ENCODE measurements around the gene PARPBP. TPM values are rescaled to one million over a fixed set of nuclear protein-coding genes. Genes with fewer than 3 reads are reported as not detected.

PARPBP gene
- polyA plus RNA-seq, 1 of the 3 experiments (the other 2 are of a cell fraction), result 3.1 TPM

DNA sequence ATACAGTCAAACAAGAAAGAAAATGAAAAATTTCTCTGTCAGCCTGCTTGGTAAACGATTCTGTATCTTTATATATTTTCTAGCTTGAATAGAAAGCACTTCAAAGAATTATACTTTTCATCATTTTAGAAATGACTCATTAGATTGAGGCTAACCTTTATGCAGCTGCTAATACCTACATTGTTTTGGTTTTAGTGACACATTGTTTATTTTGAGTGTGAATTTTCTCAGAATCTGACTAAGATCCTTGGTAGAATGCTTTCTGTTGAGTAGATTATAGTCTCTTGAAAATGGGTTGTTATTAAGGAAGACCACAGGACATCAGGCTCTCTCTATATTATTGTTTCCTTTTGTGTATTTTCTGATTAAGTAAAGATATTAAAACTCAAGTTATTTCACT, 77.8 kb downstream of the PARPBP start, which contains the start of gene PMCH:
TSS of gene PMCH (minus strand) at position 45 of the 400 bp plus-strand sequence. CDS start 63 bp downstream, outside the sequence.
- peaks cover 0 to 5% of the 10 kb centered on the region in 2 experiments for H3K36me3 ChIP-seq (replicated peaks in 1 of 2; ENCODE audit: control insufficient read depth in 1 of 2, insufficient read depth in 2 of 2, low read length in 1 of 2)
- no peaks in the 10 kb centered on the region for H3K4me1 ChIP-seq (ENCODE audit: control insufficient read depth in 1 of 2, insufficient read depth in 2 of 2, low read depth in 1 of 2, low read length in 1 of 2)
- no peaks in the 10 kb centered on the region for H3K9me3 ChIP-seq
- CTCF ChIA-PET, result no interaction called here
- no peak for TF ChIP-seq MAX (IDR thresholded peaks at IDR 0.05; ENCODE audit: low read depth)
- TF ChIP-seq, protein P1, sequence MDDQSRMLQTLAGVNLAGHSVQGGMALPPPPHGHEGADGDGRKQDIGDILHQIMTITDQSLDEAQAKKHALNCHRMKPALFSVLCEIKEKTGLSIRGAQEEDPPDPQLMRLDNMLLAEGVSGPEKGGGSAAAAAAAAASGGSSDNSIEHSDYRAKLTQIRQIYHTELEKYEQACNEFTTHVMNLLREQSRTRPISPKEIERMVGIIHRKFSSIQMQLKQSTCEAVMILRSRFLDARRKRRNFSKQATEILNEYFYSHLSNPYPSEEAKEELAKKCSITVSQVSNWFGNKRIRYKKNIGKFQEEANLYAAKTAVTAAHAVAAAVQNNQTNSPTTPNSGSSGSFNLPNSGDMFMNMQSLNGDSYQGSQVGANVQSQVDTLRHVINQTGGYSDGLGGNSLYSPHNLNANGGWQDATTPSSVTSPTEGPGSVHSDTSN (IDR thresholded peaks at IDR 0.05), result no peak
- no peaks in the 10 kb centered on the region for H3K79me2 ChIP-seq (ENCODE audit: insufficient read depth)
- H3K4me3 ChIP-seq (ENCODE audit: low read depth in 2 of 2, low read length in 1 of 2), result no peak within 1 kb of the TSS
- no peaks in the 10 kb centered on the region for H3K9me2 ChIP-seq
- no peak within 1 kb of the TSS for H3K4me2 ChIP-seq
- no peak within 1 kb of the TSS for H3K9ac ChIP-seq
- WGBS (ENCODE audit: low lambda C conversion rate), result 78% methylated on average over 1 of the region's 1 CpG
- no peak within 1 kb of the TSS for H3K27ac ChIP-seq (ENCODE audit: low read depth in 2 of 2, low read length in 1 of 2)
- no peaks in the 10 kb centered on the region for H3K27me3 ChIP-seq (ENCODE audit: insufficient read depth)
- no peak for DNase-seq
- POLR2A ChIA-PET, result no interaction called here
- no peak within 1 kb of the TSS for H2AFZ ChIP-seq (ENCODE audit: low read depth)
- no peaks in the 10 kb centered on the region for H3F3A ChIP-seq (replicated peaks; ENCODE audit: insufficient read depth)
- H4K20me1 ChIP-seq (ENCODE audit: insufficient read depth), result no peaks in the 10 kb centered on the region

DNA sequence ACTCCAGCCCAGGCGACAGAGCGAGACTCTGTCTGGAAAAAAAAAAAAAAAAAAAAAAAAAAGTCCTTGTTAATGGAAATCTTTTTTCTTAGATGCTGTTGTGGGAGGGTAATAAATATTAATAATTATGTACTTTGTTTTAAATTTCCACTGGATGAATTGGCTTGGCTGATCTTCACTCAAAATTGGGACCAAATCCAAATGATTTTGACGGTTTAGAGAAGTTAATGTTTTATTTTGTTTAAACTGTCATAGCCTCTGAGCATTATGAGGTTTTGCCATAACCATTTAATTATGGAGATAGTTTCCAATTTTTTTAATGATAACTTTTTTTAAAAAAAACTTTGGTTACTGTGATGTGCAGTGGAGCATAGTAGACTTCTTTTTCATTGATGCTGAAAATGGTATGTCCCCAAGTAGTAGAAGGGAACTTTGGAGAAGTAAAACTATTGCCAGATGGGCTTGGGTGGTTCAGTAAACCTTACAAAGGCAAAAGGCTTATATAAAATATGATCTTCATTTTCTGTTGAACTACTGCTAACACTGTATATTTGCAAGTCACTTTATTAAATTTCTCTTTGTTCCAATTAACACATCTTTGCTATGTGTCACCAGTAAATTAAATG, 81.6 kb downstream of the PARPBP start:
- ChIA-PET POLR2A (no interaction called here), CTCF (no interaction called here)
- no peak overlapping the region for H2AFZ ChIP-seq (ENCODE audit: low read depth)
- no peaks in the 10 kb centered on the region for H3K36me3 ChIP-seq (replicated peaks in 1 of 2; ENCODE audit: control insufficient read depth in 1 of 2, insufficient read depth in 2 of 2, low read length in 1 of 2)
- DNase-seq, result no peak
- 94% methylated on average over 3 of the region's 3 CpGs for WGBS (ENCODE audit: low lambda C conversion rate)
- H3K9ac ChIP-seq, result no peak overlapping the region
- no peak overlapping the region for H3K27ac ChIP-seq (ENCODE audit: low read depth in 2 of 2, low read length in 1 of 2)
- H3F3A ChIP-seq (replicated peaks; ENCODE audit: insufficient read depth), result no peaks in the 10 kb centered on the region
- no peaks in the 10 kb centered on the region for H3K9me2 ChIP-seq
- H3K27me3 ChIP-seq (ENCODE audit: insufficient read depth), result no peaks in the 10 kb centered on the region
- H4K20me1 ChIP-seq (ENCODE audit: insufficient read depth), result no peaks in the 10 kb centered on the region
- H3K4me3 ChIP-seq (ENCODE audit: low read depth in 2 of 2, low read length in 1 of 2), result no peak overlapping the region
- no peaks in the 10 kb centered on the region for H3K9me3 ChIP-seq
- H3K79me2 ChIP-seq (ENCODE audit: insufficient read depth), result no peaks in the 10 kb centered on the region
- TF ChIP-seq USF1 (IDR thresholded peaks at IDR 0.05; ENCODE audit: borderline replicate concordance, low read depth) (no peak), FOXM1 (IDR thresholded peaks at IDR 0.05; ENCODE audit: low read depth) (no peak), FOXJ3 (CRISPR knock-in tag; IDR thresholded peaks at IDR 0.05) (no peak), EZH2phosphoT487 (IDR thresholded peaks at IDR 0.05; ENCODE audit: borderline replicate concordance, low read depth) (no peak), TEAD4 (IDR thresholded peaks at IDR 0.05; ENCODE audit: borderline replicate concordance, insufficient read depth) (no peak), TAF1 (IDR thresholded peaks at IDR 0.05; ENCODE audit: borderline replicate concordance, low read depth, low read length) (no peak), RXRA (IDR thresholded peaks at IDR 0.05; ENCODE audit: borderline replicate concordance, low read depth) (no peak), TCF12 (IDR thresholded peaks at IDR 0.05) (no peak), RAD21 (IDR thresholded peaks at IDR 0.05; ENCODE audit: low read length) (no peak), MAX (IDR thresholded peaks at IDR 0.05; ENCODE audit: low read depth) (no peak), RFX5 (IDR thresholded peaks at IDR 0.05; ENCODE audit: low read length) (no peak), SMC3 (IDR thresholded peaks at IDR 0.05; ENCODE audit: low read depth, low read length) (no peak), NRF1 (IDR thresholded peaks at IDR 0.05; ENCODE audit: low read depth, low read length) (no peak), MEF2A (IDR thresholded peaks at IDR 0.05; ENCODE audit: borderline replicate concordance, low read depth) (no peak), NFIC (IDR thresholded peaks at IDR 0.05; ENCODE audit: borderline replicate concordance) (no peak), EP300 (IDR thresholded peaks at IDR 0.05; ENCODE audit: borderline replicate concordance in 1 of 2, low read depth in 1 of 2, low read length in 1 of 2) (no peak)
- TF ChIP-seq, protein P1 (IDR thresholded peaks at IDR 0.05), result no peak
- TF ChIP-seq, protein P2, sequence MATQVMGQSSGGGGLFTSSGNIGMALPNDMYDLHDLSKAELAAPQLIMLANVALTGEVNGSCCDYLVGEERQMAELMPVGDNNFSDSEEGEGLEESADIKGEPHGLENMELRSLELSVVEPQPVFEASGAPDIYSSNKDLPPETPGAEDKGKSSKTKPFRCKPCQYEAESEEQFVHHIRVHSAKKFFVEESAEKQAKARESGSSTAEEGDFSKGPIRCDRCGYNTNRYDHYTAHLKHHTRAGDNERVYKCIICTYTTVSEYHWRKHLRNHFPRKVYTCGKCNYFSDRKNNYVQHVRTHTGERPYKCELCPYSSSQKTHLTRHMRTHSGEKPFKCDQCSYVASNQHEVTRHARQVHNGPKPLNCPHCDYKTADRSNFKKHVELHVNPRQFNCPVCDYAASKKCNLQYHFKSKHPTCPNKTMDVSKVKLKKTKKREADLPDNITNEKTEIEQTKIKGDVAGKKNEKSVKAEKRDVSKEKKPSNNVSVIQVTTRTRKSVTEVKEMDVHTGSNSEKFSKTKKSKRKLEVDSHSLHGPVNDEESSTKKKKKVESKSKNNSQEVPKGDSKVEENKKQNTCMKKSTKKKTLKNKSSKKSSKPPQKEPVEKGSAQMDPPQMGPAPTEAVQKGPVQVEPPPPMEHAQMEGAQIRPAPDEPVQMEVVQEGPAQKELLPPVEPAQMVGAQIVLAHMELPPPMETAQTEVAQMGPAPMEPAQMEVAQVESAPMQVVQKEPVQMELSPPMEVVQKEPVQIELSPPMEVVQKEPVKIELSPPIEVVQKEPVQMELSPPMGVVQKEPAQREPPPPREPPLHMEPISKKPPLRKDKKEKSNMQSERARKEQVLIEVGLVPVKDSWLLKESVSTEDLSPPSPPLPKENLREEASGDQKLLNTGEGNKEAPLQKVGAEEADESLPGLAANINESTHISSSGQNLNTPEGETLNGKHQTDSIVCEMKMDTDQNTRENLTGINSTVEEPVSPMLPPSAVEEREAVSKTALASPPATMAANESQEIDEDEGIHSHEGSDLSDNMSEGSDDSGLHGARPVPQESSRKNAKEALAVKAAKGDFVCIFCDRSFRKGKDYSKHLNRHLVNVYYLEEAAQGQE (IDR thresholded peaks at IDR 0.05; ENCODE audit: low read depth, low read length), result no peak
- H3K4me2 ChIP-seq, result no peak overlapping the region
- no peaks in the 10 kb centered on the region for H3K4me1 ChIP-seq (ENCODE audit: control insufficient read depth in 1 of 2, insufficient read depth in 2 of 2, low read depth in 1 of 2, low read length in 1 of 2)

Measured in SK-N-SH (cell line).